Mesenchymal stem cell (in vitro differentiated cells and primary cell): ENCODE data around the gene LZTS2.
"Not testable (repeated sequence)": the region's sequence is repeated elsewhere in the genome, so short reads cannot be mapped to it uniquely, and the experiment has no call there.

ENCODE experiments used
- DNase-seq: peaks from one replicate; pipeline ENCODE4 v3.0.0-alpha.2; 2013
- H2AFZ ChIP-seq: one replicate; pipeline ENCODE4 v1.6.1; 2013; ENCODE audit warnings: low read depth, mild to moderate bottlenecking, control low read depth, inconsistent platforms, low read length, moderate library complexity
- H2AK5ac ChIP-seq: 2 replicates; pipeline ENCODE4 v1.6.1; 2013; ENCODE audit warnings: low read length, moderate library complexity, mild to moderate bottlenecking, inconsistent platforms; ENCODE audit not compliant: severe bottlenecking
- H2BK120ac ChIP-seq: one replicate; pipeline ENCODE4 v1.6.1; 2013; ENCODE audit warnings: low read depth, mild to moderate bottlenecking, inconsistent platforms, low read length, moderate library complexity
- H2BK12ac ChIP-seq, 2 experiments: one replicate each; pipeline ENCODE4 v1.6.1; 2013; ENCODE audit warnings: inconsistent platforms in 2 of 2, low read length in 2 of 2, mild to moderate bottlenecking in 2 of 2, moderate library complexity in 2 of 2, control low read depth in 1 of 2
- H2BK15ac ChIP-seq: one replicate; pipeline ENCODE4 v1.6.1; 2013; ENCODE audit warnings: mild to moderate bottlenecking, low read depth, inconsistent platforms; ENCODE audit not compliant: poor library complexity, severe bottlenecking
- H2BK5ac ChIP-seq: 2 replicates; pipeline ENCODE4 v1.6.1; 2013; ENCODE audit warnings: low read depth, mild to moderate bottlenecking, low read length, control low read depth, inconsistent platforms; ENCODE audit not compliant: poor library complexity, severe bottlenecking
- H3K14ac ChIP-seq, 2 experiments: one replicate each; pipeline ENCODE4 v1.6.1; 2013; ENCODE audit warnings: inconsistent platforms in 2 of 2, low read length in 2 of 2, control low read depth in 1 of 2, mild to moderate bottlenecking in 1 of 2, moderate library complexity in 1 of 2
- H3K18ac ChIP-seq, 2 experiments: one replicate each; pipeline ENCODE4 v1.6.1; 2013; ENCODE audit warnings: inconsistent platforms in 2 of 2, low read length in 2 of 2, control low read depth in 1 of 2, low read depth in 1 of 2, mild to moderate bottlenecking in 1 of 2
- H3K23ac ChIP-seq, 2 experiments: one replicate each; pipeline ENCODE4 v1.6.1; 2013; ENCODE audit warnings: inconsistent platforms in 2 of 2, low read length in 2 of 2, mild to moderate bottlenecking in 2 of 2, moderate library complexity in 2 of 2, control low read depth in 1 of 2
- H3K27ac ChIP-seq: 2 replicates; pipeline ENCODE4 v1.5.1; 2013; ENCODE audit warnings: mild to moderate bottlenecking, moderate library complexity, low read length, control low read depth, inconsistent platforms; ENCODE audit not compliant: poor library complexity, severe bottlenecking
- H3K27me3 ChIP-seq, 2 experiments: 2 replicates each; pipeline versions ENCODE4 v1.6.1 to v1.7.0; 2013; ENCODE audit warnings: low read length in 2 of 2, mild to moderate bottlenecking in 2 of 2, moderate library complexity in 2 of 2, control low read depth in 1 of 2, inconsistent platforms in 1 of 2; ENCODE audit not compliant: control insufficient read depth in 1 of 2, insufficient read depth in 1 of 2
- H3K36me3 ChIP-seq, 2 experiments: 2 replicates each; pipeline versions ENCODE4 v1.6.1 to v1.7.0; 2013; ENCODE audit warnings: low read length in 2 of 2, control low read depth in 1 of 2, inconsistent platforms in 1 of 2, low read depth in 1 of 2, mild to moderate bottlenecking in 1 of 2; ENCODE audit not compliant: insufficient read depth in 2 of 2, control insufficient read depth in 1 of 2
- H3K4ac ChIP-seq, 2 experiments: one replicate each; pipeline ENCODE4 v1.6.1; 2013; ENCODE audit warnings: inconsistent platforms in 2 of 2, low read length in 2 of 2, mild to moderate bottlenecking in 2 of 2, moderate library complexity in 2 of 2, control low read depth in 1 of 2, low read depth in 1 of 2
- H3K4me1 ChIP-seq: 2 replicates; pipeline ENCODE4 v1.6.1; 2013; ENCODE audit warnings: low read depth, low read length, control low read depth; ENCODE audit not compliant: control insufficient read depth, insufficient read depth
- H3K4me2 ChIP-seq: 2 replicates; pipeline ENCODE4 v1.6.1; 2013; ENCODE audit warnings: low read length, mild to moderate bottlenecking, inconsistent platforms; ENCODE audit not compliant: poor library complexity, severe bottlenecking
- H3K4me3 ChIP-seq, 2 experiments: 2 replicates each; pipeline versions ENCODE4 v1.5.1 to v1.7.0; 2013; ENCODE audit warnings: low read length in 2 of 2, mild to moderate bottlenecking in 2 of 2, control low read depth in 1 of 2, low read depth in 1 of 2; ENCODE audit not compliant: insufficient read depth in 1 of 2
- H3K79me1 ChIP-seq: replicated peaks from 2 replicates; pipeline ENCODE4 v1.6.1; 2013; ENCODE audit warnings: mild to moderate bottlenecking, control low read depth, low read length, inconsistent platforms; ENCODE audit not compliant: poor library complexity, severe bottlenecking
- H3K9ac ChIP-seq: 2 replicates; pipeline ENCODE4 v1.7.0; 2013; ENCODE audit warnings: mild to moderate bottlenecking, low read length, moderate library complexity
- H3K9me3 ChIP-seq: 2 replicates; pipeline ENCODE4 v1.7.0; 2013; ENCODE audit warnings: mild to moderate bottlenecking, low read length; ENCODE audit not compliant: control insufficient read depth
- H4K8ac ChIP-seq: one replicate; pipeline ENCODE4 v1.6.1; 2013; ENCODE audit warnings: inconsistent platforms, mild to moderate bottlenecking, low read length, moderate library complexity
- H4K91ac ChIP-seq: one replicate; pipeline ENCODE4 v1.6.1; 2013; ENCODE audit warnings: mild to moderate bottlenecking, low read length, inconsistent platforms
- WGBS: methylation state at CpG from one replicate; pipeline ENCODE4 v1.1.7; 2013; ENCODE audit warnings: mixed read lengths; 5-methylcytosine and 5-hydroxymethylcytosine counted together

LZTS2 gene

GRCh38 chr10:101031796-101032636, 32.4 kb downstream of the LZTS2 start:
- peak overlapping the region; percentile 83 for H2BK15ac ChIP-seq
- H3K23ac ChIP-seq, result peak overlapping the region; percentile 65 to 84
- peaks cover 22% of the 10 kb centered on the region for H3K4me1 ChIP-seq
- H3K4me3 ChIP-seq, result peak overlapping the region; percentile 75 to 97
- H3K14ac ChIP-seq, result peak overlapping the region in 1 of 2 experiments; percentile 94
- peak overlapping the region; percentile 99 for H3K27ac ChIP-seq
- peaks cover 0 to 12% of the 10 kb centered on the region in 2 experiments for H3K27me3 ChIP-seq
- H3K4ac ChIP-seq, result peak overlapping the region; percentile 97 to 99
- H3K36me3 ChIP-seq, result peaks cover 26 to 27% of the 10 kb centered on the region in 2 experiments
- peak overlapping the region; percentile 84 for H3K4me2 ChIP-seq
- H2BK120ac ChIP-seq, result peak overlapping the region; percentile 90
- peak overlapping the region; percentile 99 for H3K9ac ChIP-seq
- no peak overlapping the region for H2AFZ ChIP-seq
- H3K9me3 ChIP-seq, result no peaks in the 10 kb centered on the region
- peak overlapping the region; percentile 87 to 93 for H2BK12ac ChIP-seq
- H3K79me1 ChIP-seq, result peaks cover 26% of the 10 kb centered on the region
- peak overlapping the region; percentile 75 for H2BK5ac ChIP-seq
- under 1% methylated on average over 47 of the region's 47 CpGs for WGBS
- peak overlapping the region; percentile 97 for H4K8ac ChIP-seq
- peak overlapping the region; percentile 98 for H4K91ac ChIP-seq
- peak overlapping the region; percentile 97 to 99 for H3K18ac ChIP-seq
- peak; percentile 88 for DNase-seq
- H2AK5ac ChIP-seq, result peak overlapping the region; percentile 38

GRCh38 chr10:101032637-101033224, 33.1 kb downstream of the LZTS2 start:
- peak overlapping the region; percentile 75 for H2BK5ac ChIP-seq
- DNase-seq, result peak; percentile 96
- peak overlapping the region; percentile 38 for H2AK5ac ChIP-seq
- H3K14ac ChIP-seq, result peak overlapping the region in 1 of 2 experiments; percentile 94
- H3K4me3 ChIP-seq, result peak overlapping the region; percentile 75 to 97
- peak overlapping the region; percentile 90 for H2BK120ac ChIP-seq
- peaks cover 30% of the 10 kb centered on the region for H3K79me1 ChIP-seq
- peak overlapping the region; percentile 87 to 93 for H2BK12ac ChIP-seq
- peak overlapping the region; percentile 99 for H3K9ac ChIP-seq
- H3K18ac ChIP-seq, result peak overlapping the region; percentile 97 to 99
- H3K27ac ChIP-seq, result peak overlapping the region; percentile 99
- H4K91ac ChIP-seq, result peak overlapping the region; percentile 98
- H2AFZ ChIP-seq, result no peak overlapping the region
- peaks cover 33 to 34% of the 10 kb centered on the region in 2 experiments for H3K36me3 ChIP-seq
- 2% methylated on average over 6 of the region's 6 CpGs for WGBS
- peak overlapping the region; percentile 65 to 84 for H3K23ac ChIP-seq
- H3K4ac ChIP-seq, result peak overlapping the region; percentile 97 to 99
- peak overlapping the region; percentile 83 for H2BK15ac ChIP-seq
- peak overlapping the region; percentile 97 for H4K8ac ChIP-seq
- peaks cover 22% of the 10 kb centered on the region for H3K4me1 ChIP-seq
- H3K27me3 ChIP-seq, result peaks cover 0 to 12% of the 10 kb centered on the region in 2 experiments
- H3K4me2 ChIP-seq, result peak overlapping the region; percentile 84
- H3K9me3 ChIP-seq, result no peaks in the 10 kb centered on the region

GRCh38 chr10:101033276-101033675, 33.7 kb downstream of the LZTS2 start:
- H3K9ac ChIP-seq, result peak overlapping the region; percentile 99
- peak overlapping the region; percentile 26 for H2BK15ac ChIP-seq
- H2BK12ac ChIP-seq, result no peak overlapping the region
- H3K79me1 ChIP-seq, result peaks cover 32% of the 10 kb centered on the region
- H3K4ac ChIP-seq, result peak overlapping the region in 1 of 2 experiments; percentile 62
- H3K4me1 ChIP-seq, result peaks cover 22% of the 10 kb centered on the region
- no peak overlapping the region for H2AK5ac ChIP-seq
- no peak overlapping the region for H4K91ac ChIP-seq
- peaks cover 0 to 12% of the 10 kb centered on the region in 2 experiments for H3K27me3 ChIP-seq
- H3K18ac ChIP-seq, result peak overlapping the region in 1 of 2 experiments; percentile 40
- WGBS, result 83% methylated on average over 1 of the region's 3 CpGs
- no peak overlapping the region for H3K14ac ChIP-seq
- H2BK120ac ChIP-seq, result no peak overlapping the region
- peak overlapping the region; percentile 99 for H3K27ac ChIP-seq
- H3K4me2 ChIP-seq, result peak overlapping the region; percentile 84
- H4K8ac ChIP-seq, result no peak overlapping the region
- no peak overlapping the region for H3K23ac ChIP-seq
- H2BK5ac ChIP-seq, result no peak overlapping the region
- H3K4me3 ChIP-seq, result peak overlapping the region in 1 of 2 experiments; percentile 97
- no peak for DNase-seq
- H3K9me3 ChIP-seq, result no peaks in the 10 kb centered on the region
- H3K36me3 ChIP-seq, result peaks cover 38 to 39% of the 10 kb centered on the region in 2 experiments
- H2AFZ ChIP-seq, result no peak overlapping the region

- H2AFZ ChIP-seq, H2BK15ac ChIP-seq, H3K4me2 ChIP-seq, H4K91ac ChIP-seq, H3K14ac ChIP-seq, H3K4ac ChIP-seq, H4K8ac ChIP-seq, H2AK5ac ChIP-seq, H3K18ac ChIP-seq, DNase-seq, H3K9me3 ChIP-seq, H2BK120ac ChIP-seq, H3K23ac ChIP-seq, H3K27me3 ChIP-seq, H3K9ac ChIP-seq, H2BK5ac ChIP-seq, H3K27ac ChIP-seq, H2BK12ac ChIP-seq, H3K4me3 ChIP-seq: not testable (repeated sequence)
- Histone ChIP-seq H3K79me1 (peaks cover 39% of the 10 kb centered on the region), H3K4me1 (peaks cover 18% of the 10 kb centered on the region), H3K36me3 (peaks cover 48 to 50% of the 10 kb centered on the region in 2 experiments)
- 93% methylated on average over 4 of the region's 4 CpGs for WGBS
Measured at GRCh38 chr10:101034404-101034803, 34.8 kb downstream of the LZTS2 start.
